HG02938 (cell line): ENCODE data around the gene ANKRD24.
"Not testable (repeated sequence)": the region's sequence is repeated elsewhere in the genome, so short reads cannot be mapped to it uniquely, and the experiment has no call there.

Experiments
- ATAC-seq: cut with Tn5 transposase; IDR thresholded peaks from one replicate; pipeline ENCODE4 v1.9.1; 2021; ENCODE audit warnings: mild to moderate bottlenecking, moderate library complexity; ENCODE audit not compliant: unreplicated experiment

Gene ANKRD24

DNA sequence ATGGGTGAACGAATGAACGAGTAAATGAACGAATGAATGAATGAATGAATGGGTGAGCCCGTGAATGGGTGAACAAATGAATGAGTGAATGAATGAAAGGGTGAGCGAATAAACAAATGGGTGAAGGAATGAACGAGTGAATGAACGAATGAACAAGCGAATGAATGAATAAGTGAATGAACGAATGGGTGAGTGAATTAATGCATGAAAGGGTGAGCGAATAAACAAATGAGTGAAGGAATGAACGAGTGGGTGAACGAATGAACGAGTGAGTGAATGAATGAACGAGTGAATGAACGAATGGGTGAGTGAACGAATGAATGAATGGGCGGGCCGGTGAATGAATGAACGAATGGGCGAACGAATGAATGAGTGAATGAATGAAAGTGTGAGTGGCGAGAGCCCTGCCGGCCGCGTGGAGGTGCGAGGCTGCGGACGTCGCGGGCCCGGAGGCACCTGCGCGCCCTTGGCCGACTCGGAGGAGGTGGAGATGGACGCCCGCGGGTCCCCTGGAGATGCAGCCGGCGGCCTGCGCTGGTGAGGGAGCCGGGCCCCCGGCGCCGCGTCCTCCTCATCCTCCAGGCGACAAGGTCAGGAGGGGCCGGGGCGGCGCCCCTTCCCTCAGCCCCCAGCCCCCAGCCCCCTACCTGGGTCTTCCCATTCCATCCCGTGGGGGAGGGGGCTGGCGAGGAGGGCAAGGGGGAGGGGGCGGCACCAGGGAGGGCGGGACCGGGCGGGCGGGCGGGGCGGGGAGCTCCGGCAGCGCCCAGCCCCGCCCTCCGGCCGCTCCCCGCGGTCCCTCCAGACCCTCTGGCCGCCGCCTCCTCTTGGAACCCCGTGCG, 15.4 kb downstream of the ANKRD24 start:
- no peak for ATAC-seq

DNA sequence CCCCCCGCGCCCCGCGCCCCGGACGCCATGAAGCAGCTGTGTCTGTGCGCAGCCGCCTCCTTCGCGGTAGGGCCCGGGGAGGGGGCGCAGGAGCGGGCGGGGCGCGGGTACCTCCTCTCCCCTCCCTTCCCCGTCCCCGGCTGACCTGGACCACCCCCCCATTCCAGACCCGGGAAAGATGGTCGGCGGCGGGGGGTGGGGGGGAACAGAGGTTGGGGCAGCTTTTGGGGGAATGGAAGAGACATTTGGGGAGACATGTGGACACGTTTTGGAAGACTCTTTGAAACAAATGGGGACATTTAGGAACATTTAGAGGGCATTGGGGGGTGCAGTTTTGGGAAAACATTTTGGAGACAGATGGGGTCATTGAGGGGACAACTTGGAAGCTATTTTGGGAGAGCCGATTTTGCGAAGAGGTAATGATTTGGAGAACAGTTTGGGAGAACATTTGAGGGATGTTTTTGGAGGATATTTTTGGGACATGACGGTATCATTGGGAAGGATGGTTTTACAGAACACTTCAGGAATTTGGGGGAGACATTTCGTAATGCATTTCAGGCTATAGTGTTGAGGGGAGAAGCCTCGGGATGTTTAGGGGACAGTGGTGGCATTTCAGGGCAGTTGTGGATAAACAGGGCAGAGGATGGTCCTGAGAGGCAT, 16.1 kb downstream of the ANKRD24 start:
- no peak for ATAC-seq

DNA sequence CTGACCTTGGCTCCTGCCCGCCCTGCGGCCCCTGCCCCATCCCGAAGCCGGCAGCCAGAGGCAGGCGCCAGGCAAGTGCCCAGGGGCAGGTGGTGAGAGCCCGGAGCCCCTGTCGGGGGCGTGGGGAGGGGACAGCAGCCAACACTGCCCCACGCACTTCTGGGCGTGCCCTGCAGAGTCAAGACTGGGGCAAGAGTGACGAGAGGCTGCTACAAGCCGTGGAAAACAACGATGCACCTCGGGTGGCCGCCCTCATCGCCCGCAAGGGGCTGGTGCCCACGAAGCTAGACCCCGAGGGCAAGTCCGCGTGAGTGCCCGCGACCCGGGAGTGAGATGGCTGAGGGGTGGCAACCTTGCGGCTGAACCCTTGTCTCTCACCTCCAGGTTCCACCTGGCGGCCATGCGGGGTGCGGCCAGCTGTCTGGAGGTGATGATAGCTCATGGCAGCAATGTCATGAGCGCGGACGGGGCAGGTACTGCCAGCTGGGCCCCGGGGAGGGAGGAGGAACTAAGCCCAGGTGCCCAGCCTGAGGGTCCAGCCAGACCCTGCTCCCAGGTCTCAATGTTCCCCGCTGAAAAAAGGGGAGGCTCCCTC, 17.3 kb downstream of the ANKRD24 start:
- ATAC-seq, result no peak

DNA sequence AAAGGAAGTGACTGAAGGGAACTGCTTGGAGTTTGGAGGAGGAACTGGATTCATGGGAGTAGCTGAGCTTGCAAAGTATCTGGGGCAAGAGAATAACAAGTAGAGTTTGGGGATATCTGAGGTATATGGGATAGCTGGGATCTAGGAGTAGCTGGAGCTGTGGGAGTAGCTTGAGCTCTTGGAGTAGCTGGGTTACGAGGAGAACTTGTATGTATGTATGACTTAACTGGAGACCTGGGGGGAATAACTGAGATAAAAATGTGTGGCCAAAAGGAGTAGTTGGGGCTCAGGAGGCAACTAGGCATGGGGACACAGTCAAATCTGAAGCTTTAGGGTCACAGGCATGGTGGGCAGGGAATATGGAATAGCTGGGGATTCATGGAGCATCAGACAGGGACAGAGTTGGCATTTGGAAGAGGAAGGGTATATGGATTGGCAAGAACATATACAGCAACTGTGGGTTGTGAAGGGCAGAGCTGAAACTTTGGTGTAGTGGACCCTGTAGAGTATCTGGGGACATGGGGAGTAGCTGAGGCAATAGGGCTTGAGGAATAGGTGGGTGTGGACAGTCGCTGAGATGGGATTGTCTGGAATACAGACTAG, 18.6 kb downstream of the ANKRD24 start:
- ATAC-seq, result no peak

DNA sequence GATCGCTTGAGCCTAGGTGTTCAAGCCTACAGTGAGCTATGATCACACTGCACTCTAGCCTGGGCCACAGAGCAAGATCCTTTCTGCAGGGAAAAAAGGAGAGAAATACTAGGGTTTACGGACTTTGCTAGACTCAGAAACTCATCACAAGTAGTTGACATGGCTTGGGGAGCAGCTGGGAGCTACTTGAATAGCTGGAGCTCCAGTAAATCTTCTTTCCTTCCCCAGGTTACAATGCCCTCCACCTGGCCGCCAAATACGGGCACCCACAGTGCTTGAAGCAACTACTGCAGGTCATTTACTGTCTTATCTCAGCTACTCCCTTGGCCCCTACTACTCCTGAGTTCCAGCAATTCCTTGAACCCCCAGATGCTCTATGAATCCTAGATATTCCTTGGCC, 19.3 kb downstream of the ANKRD24 start:
- no peak for ATAC-seq

DNA sequence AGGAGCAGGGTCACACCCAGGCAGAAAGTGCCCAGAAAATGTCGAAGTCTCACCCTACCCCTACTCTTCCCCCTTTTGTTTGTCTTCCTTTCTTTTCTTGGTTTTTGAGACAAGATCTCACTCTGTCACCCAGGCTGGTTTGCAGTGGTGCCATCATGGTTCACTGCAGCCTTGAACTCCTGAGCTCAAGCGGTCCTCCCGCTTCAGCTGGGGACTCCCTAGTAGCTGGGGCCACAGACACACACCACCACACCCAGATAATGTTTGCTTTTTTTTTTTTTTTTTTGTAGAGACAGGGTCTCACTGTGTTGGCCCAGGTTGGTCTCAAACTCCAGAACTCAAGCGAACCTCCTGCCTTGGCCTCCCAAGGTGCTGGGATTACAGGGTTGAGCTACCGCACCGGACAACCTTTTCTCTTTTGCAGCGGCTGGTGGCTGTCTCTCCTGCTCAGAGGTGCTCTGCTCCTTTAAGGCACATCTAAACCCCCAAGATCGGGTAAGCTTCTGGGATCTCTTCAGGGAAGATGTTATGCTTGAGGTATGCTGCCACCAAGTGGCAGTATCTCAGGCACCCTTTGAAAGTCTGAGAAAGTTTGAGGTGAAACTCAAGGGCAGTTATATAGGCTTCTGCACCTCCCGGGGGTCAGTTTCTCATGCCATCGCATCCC, 24.5 kb downstream of the ANKRD24 start:
- ATAC-seq, result no peak

DNA sequence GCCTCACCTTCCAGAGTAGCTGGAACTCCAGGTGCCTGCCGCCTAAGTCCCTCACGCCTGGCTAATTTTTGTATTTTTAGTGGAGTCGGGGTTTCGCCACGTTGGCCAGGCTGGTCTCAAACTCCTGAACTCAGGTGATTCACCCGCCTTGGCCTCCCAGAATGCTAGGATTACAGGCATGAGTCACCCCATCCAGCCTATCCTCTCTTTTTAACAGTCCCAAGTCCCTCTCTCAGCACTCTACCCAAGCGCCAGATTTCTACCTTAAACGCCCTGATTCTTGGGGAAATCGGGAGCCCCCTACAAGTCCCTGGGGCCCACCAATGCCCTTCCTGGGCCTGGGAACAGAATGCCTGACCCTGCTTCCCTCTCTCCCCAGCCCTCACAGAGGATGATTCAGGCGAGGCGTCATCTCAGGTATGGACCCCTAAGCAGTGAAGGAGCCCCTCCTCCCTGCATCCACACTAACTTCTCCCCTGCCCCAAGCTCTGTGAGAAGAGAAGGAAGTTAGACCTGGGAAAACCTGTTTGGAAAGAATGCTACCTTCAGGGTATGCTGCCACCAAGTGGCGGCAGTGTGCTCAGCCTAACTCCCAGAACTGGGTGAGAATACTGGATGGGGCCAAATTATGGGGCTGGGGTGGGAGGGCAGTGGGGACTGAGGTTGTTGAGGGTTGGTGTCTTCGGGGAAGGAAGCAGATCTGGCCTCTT, 26.1 kb downstream of the ANKRD24 start:
- ATAC-seq, result no peak

DNA sequence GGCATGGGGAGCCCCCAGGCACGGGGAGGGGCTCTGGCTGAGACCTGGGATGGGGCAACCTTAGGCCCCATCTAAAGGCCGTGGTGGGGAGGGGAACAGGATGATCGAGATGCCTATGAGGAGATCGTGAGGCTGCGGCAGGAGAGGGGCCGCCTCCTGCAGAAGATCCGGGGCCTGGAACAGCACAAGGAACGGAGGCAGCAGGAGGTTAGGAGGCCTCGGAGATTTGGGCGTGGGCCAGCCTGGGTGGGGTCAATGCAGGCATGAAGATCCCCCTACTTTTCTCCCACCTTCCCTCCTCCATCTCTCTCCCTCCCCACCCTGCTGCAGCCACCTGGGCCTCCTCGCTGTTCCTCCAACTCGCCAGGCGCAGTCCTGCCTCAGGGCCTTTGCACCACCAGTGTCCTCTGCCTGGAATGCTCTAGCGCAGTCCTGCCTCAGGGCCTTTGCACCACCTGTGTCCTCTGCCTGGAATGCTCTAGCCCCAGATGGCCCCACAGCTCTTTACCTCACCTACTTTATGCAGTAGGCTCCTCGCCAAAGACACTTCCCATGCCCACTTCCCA, 27.8 kb downstream of the ANKRD24 start:
- ATAC-seq, result no peak

DNA sequence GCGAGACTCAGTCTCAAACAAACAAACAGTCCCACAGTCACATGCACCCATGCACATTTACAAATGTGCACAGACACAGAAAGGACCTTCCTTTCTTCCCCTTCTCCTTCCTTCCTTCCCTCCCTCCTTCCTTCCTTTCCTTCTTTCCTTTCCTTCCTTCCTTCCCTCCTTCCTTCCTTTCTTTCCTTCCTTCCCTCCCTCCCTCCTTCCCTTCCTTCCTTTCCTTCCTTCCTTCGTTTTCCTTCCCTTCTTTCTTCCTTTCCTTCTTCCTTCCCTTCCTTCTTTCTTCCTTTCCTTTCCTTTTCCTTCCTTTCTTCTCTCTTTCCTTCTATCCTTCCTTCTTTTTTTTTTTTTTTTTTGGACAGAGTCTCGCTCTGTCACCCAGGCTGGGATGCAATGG, 30.6 kb downstream of the ANKRD24 start:
- no peak for ATAC-seq

DNA sequence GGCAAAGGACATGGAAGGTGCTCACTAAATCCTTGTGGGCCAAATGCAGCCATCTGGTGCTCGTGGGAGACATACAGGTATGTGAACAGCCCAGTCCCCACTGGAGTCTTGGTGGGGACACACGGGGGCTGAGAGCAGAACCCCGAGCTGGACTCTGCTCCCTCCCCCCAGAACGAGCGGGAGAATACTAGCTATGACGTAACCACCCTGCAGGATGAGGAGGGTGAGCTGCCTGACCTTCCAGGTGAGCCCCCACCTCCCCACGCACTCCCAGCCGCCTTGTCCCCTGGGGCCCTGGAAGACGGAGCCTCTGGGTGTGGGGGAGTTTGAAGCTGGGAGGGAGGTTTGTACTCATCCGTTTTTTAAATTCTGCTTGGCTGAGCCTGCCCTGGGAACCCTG, 33.3 kb downstream of the ANKRD24 start:
- no peak for ATAC-seq

DNA sequence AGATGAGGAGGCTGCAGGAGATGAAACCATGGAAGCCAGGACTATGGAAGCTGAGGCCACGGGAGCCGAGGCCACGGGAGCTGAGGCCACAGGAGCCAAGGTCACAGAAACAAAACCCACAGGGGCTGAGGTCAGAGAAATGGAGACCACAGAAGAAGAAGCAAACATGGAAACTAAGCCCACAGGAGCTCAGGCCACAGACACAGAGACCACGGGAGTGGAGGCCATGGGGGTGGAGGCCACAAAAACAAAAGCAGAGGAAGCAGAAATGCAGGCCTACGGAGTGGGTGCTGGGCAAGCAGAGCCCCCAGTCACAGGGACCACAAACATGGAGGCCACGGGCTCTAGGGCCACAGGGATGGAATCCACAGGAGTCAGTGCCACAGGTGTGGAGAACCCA, 34.4 kb downstream of the ANKRD24 start:
- ATAC-seq, result no peak

DNA sequence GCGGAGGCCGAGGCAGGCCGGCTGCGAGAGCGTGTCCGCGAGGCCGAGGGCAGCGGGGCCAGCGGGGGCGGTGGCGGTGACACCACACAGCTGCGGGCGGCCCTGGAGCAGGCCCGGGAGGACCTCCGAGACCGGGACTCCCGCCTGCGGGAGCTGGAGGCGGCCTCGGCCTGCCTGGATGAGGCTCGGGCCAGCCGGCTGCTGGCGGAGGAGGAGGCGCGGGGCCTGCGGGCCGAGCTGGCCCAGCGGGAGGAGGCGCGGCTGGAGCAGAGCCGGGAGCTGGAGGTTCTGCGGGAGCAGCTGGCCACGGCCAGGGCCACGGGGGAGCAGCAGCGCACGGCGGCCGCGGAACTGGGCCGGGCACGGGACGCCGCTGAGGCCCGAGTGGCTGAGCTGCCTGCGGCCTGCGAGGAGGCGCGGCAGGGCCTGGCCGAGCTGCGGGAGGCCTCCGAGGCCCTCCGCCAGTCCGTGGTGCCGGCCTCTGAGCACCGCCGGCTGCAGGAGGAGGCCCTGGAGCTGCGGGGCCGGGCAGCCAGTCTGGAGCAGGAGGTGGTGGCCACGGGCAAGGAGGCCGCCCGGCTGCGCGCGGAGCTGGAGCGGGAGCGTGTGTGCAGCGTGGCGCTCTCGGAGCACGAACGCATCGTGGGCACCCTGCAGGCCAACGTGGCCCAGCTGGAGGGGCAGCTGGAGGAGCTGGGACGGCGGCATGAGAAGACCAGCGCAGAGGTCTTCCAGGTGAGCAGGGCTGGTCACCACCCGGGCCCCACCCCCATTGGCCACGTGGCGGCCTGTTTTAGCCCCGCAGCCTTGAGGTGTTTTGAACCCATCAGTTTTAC, 35.2 kb downstream of the ANKRD24 start:
- no peak for ATAC-seq

DNA sequence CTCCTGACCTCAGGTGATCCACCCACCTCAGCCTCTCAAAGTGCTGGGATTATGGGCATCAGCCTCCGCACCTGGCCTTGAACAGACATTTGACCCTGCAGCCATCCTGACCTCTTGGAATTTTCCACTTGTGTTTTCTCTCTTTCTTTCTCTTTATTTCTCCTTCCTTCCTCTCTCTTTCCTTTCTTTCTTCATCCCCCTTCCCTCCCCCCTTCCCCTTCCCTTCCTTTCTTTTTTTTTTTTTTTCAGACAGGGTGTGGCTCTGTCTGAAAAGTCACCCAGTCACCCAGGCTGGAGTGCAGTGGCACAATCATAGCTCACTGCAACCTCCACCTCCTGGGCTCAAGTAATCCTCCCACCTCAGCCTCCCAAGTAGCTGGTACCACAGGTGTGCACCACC, 36.0 kb downstream of the ANKRD24 start:
- ATAC-seq, result not testable (repeated sequence)

DNA sequence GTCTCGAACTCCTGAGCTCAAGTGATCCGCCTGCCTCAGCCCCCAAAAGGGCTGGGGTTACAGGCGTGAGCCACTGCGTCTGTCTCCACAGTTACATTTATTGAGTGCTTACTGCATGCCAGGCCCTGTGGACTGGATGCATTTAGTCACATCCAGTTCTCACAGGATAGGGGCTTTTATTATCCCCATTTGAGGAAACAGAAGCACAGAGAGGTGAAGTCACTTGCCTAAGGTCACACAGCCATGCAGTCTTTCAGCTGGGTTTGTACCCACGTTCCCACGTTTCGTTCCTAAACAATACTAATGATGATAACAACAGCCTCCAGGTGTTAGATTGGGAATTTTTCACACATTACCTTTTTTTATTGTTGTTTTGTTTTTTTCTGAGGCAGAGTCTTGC, 37.7 kb downstream of the ANKRD24 start:
- ATAC-seq, result no peak

DNA sequence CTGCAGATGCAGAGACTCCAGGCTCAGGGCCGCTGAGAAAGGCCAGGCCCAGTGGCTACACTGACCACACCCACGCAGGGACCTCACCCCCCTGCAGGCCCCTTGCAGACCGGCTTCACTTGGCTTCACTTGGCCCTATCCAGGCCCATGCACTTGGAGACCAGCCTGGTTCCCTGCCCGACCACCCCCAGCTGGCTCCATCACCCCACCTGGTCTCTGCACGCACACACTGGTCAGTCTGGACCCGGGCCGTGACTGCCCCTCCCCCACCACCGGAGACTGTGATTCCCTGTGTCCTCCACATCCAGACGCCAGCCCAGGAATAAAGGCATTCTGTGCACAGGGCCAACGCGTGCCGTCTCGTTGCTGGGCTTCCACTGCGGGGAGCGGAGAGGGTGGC, 42.0 kb downstream of the ANKRD24 start:
- ATAC-seq, result no peak

DNA sequence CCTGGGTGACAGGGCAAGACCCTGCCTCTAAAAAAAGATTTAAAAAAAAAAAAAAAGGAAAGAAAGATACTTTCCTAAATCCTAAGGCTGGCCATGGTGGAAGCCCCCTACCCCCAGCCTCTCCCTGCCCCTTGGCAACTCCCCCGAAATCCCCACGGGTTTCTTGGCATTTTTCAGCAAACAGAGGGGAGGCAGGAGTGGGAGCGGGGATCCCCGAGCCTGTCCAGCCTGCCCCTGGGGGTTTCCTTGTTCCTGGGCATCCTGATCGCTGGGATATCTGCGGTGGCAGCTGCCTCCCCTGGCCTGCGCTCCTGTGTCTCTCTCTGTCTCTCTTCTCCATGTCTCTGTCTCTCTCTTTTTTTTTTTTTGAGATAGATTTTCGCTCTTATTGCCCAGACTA, 43.4 kb downstream of the ANKRD24 start:
- no peak for ATAC-seq

DNA sequence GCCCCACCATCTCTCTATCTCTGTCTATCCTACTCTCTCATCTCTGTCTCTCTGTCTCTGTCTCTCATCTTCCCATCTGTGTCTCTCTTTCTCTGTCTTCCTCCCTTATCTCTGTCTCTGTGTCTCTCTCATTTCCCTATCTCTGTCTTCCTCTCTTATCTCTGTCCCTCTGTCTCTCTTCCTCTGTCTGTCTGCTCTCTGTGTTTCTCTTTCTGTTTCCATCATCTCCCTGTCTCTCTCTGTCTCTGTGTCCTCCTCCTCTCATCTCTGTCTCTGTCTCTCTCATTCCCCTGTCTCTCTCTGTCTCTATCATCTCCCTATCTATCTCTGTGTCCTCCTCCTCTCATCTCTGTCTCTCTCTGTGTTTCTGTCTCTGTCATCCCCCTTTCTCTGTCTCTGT, 45.3 kb downstream of the ANKRD24 start:
- ATAC-seq, result no peak

DNA sequence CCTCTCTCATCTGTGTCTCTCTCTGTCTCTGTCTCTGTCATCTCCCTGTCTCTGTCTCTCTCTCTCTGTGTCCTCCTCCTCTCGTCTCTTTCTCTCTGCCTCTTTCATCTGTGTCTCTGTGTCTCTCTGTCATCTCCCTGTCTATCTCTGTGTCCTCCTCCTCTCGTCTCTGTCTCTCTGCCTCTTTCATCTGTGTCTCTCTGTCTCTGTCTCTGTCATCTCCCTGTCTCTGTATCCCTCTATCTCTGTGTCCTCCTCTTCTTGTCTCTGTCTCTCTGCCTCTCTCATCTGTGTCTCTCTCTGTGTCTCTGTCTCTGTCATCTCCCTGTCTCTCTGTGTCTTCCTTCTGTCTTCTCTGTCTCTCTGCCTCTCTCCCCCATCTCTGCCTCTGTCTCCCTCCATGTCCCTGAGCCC, 46.3 kb downstream of the ANKRD24 start:
- no peak for ATAC-seq

DNA sequence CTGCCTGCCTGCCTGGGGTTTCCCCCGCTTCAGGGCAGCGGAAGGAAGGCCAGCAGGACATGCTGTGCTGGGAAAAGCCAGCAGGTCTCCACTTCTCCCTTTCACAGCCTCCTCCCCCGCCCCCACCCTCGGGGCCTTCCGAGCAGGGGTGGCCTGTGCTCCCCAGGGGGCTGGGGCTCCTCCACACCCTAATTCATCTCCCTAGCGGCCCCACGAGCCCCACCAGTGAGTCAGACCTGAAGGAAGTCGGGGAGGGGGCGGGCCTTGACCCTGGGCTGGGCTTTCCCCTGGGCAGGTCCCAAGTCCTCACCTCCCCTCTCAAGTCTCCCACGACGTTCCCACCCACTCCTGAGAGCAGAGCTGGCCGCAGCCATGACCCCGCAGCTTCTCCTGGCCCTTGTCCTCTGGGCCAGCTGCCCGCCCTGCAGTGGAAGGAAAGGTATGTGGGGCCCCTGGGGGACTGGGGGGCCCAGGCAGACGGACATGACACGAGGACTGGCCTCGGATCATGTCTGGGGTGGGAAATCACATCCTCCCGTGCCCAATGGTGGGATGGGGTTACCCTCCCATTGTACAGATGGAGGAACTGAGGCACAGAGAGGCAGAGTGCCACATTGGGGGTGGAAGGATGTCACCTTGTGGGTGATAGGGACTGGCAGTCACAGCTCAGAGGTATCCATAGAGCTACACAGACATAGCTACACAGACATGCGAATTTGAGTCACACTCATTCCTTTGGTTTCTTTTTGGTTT, 46.9 kb downstream of the ANKRD24 start, which contains the start of gene EBI3:
Gene EBI3 (plus strand): TSS at position 345 of the 753 bp plus-strand sequence. CDS start 28 bp downstream, at position 373.
- ATAC-seq, result no peak
